GM18861 (cell line): ENCODE results near the gene FTO.

ENCODE experiments used
- ATAC-seq: cut with Tn5 transposase; IDR thresholded peaks from one replicate; pipeline ENCODE4 v1.9.1; 2021; ENCODE audit not compliant: unreplicated experiment

The FTO gene

DNA sequence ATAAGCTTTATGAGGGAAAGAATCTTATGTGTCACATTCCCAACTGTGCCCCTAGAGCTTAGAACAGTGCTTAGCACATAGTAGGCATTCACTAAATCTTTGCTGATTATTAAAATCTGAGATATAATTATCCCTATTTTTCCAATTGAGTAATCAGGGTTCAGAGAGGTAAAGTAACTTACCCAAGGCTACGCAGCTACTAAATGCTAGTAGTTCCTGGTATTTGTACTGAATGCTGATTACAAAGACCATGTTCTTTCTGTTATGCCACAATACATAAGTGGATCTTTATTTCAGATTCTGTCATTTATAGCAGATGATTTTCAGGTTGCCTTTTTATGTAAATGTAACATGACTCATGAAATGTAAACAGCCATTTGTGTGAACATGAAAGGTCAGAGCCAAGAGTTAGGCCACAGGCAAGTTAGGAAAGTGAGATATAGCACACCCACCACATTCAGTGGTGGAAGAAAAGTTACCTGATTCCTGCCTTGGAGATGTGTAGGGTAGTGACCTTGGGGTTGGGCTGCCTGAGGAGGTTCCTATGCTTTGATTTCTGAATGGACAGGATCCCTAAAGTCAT lies 77.2 kb downstream of the FTO start:
- no peak for ATAC-seq

DNA sequence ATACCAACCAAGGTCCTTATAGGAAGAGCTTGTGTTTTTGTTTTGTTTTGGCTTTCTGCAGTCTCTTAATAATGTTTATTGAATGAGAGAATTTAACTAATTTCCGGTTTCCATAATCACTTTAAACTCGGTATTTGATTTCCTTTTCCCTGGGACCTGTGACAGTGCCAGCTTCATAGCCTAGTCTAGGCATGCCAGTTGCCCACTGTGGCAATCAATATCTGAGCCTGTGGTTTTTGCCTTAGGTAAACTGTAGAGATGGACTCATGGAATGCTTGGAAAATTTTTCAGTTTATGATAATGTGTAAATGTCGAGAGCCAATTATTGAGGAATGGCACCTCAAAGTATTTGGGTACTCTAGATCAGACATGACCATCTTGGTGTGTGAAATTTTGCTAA lies 78.2 kb downstream of the FTO start:
- ATAC-seq: no peak

DNA sequence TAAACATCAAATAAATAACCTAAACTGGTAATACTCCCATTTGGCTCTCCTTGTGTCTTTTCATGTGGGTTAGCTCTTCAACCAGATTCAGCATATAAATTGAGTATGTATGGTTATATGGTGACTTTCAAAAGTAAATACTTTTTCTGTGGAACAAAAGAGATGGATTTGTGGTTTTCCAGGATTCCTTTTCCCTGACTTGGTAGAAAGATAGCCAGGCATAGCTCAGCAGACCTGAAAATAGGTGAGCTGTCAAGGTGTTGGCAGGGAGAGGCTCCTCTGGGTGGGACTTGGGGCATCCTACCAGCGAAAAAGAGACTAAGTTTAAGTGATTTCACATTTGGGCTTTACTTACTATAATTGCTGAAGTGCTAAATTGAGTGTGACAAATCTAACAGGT lies 80.3 kb downstream of the FTO start:
- no peak for ATAC-seq

DNA sequence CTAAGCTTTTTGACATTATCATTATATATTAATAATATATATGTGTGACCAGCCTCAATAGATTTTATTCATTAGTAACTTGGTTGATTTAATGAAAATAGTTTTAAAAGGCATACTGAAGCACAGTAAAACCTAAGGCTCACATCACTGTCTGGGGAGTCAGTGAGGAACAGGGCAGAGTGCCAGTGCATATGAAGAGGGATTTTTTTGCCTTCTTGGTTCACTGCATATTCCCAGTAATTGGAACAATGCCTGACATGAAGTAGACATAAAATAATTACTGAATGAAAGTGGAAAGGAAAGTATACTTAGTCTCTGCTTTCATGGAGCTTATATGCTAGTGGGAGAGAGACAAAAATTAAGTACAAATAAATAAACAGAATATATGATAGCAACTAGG lies 81.1 kb downstream of the FTO start:
- ATAC-seq: no peak

DNA sequence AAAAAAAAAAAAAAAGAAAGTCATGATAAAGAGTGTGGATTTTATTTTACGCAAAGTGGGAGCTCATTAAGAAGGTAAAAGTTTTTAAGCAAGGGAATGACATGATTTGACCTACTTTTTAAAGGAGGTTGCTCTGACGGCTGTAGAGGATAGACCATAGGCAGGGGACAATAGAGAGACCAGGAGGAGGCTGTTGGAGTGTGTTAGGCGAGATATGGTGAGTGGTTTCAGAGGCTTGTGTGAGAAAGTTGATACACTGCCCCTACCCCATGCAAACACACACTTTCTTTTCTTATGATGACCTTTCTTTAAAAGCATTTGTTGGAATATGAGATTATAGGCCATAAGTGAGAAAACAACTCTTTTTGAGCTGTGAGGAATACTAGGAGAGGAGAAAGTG lies 82.0 kb downstream of the FTO start:
- ATAC-seq: no peak

DNA sequence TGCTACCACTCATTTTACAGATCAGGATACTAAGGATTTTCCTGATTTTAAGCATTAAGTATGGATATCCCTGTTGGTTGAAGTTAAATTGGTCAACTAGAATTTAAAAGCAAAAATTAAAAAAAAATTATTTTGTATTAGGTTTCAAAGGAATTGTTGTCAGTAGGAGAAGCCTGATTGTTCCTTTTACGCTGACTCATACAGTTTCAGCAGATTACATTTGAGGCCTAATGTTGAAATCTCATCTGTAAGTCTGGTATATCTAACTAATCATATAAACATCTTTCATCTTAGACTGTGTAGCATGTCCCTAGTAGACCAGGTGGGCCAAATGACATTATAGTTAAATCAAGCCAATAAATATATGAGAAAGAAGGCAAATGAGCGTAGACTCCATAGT lies 83.5 kb downstream of the FTO start:
- no peak for ATAC-seq

DNA sequence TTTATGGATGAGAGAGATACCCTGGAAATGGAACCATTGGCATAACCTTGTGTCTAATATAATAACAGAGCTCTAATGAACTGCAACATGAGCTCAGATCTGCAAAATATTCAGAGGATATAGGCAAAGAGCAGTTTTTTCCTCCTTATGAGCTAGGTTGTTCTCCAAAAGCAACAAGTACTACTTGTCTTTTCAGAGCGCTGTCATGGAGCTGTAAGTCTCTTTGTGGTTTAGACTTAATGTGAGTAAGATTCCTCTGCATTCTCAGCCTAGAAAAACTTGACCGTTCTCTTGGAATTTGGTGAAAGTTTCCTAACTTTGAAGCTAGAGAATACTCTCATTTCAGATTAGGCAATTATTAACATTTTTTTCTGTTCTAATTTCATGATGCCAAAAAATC lies 85.2 kb downstream of the FTO start:
- ATAC-seq: no peak

DNA sequence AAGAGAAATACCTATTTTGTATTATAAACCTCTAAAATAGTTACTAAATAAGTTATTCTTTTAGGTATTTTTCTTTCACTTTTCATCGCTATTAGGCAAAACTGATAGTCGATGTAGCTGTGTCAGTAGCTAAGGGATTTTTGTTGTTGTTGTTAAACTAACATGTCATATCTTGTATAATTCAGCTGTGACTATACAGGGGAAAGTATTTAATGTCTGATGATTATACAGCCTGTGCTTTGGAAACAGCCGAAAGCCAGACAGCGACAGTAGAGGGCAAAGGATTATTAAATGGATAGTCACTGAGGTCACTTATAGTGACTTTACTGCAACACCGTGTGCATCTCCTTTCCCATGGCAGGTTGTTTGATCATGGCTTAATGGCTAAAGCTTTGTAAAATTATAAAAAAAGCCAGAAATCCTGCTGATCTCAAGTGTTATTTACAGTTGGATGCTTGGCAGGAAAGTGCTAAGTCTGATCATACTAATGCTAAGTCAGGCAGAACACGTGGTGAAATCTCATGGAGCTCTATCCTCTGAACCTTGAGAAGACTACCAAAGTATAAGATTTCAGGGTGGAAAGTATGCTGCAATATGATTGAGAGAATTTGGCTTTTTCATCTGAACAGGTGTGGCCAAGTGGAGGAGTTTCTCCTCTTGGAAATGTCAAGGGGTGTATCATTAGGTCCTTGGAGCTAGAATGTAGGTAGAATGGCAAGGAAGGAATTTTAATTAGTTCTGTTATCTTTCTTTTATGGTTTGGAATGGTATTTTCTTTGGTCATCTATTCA lies 88.4 kb downstream of the FTO start:
- no peak for ATAC-seq

DNA sequence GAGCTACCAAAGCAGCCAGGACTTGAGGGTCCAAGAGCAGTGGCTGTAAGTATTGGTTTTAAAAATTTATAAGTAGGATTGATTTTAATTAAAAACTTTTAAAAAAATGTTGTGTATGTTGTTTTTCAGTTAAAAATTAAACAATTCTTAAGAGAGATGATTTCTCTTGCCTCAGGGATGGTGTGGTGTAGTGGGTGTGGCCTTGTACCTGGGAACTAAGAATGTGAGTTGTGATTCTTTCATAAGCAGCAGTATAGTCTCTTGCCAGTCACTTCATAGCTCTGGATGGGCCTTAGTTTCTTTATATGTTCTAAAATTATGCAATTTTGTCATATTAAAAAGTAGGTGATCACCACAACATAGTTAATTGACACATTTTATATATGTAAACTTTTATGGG lies 99.5 kb downstream of the FTO start:
- ATAC-seq: no peak

DNA sequence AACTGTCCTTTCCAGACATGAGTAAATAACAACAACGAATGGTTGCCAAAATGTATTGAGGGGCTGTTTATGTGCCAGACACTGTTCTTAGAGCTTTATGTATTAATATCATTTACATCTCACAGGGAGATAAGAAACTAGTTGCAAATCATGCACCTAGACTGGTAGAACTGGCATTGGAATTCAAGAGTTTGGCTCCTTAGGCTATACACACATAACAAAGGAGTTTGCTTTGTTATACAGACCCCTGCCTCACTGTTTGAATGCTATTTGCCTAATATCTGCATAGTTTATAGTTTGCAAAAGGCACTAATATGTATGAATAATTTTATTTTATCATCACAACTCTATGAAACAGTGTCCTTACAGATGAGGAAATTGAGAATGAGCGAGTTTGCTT lies 100.0 kb downstream of the FTO start:
- no peak for ATAC-seq

DNA sequence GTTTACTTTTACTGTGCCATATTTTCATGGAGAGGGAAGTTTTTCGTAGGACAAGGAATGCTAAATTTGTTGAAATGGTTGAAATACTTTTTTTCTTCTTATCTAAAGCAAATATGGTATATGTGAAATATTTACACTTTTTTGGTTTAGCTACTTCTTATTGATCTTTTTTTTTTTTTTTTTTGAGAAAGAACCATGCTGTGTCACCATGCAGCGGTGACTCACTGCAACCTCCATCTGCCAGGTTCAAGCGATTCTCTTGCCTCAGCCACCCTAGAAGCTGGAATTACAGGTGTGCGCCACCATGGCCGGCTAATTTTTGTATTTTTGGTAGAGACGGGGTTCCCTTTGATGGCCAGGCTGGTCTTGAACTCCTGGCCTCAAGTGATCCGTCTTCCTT lies 100.5 kb downstream of the FTO start:
- no peak for ATAC-seq

DNA sequence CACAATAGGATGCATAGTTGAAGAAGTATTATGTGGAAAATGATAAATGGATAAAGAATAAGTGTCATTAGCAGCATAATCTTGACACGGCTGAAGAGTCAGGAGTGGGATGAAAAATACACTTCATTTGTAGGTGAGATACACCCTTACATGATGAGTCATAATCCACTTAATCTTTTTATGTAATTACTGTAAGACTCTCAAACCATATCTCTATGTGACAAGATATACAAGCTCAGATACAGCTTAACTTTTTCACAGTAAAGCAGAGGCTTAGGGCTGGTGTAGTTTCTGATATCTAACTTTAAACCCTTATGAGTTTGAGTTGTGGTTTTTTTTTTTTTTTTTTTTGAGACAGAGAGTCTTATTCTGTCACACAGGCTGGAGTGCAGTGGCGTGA lies 101.2 kb downstream of the FTO start:
- no peak for ATAC-seq

DNA sequence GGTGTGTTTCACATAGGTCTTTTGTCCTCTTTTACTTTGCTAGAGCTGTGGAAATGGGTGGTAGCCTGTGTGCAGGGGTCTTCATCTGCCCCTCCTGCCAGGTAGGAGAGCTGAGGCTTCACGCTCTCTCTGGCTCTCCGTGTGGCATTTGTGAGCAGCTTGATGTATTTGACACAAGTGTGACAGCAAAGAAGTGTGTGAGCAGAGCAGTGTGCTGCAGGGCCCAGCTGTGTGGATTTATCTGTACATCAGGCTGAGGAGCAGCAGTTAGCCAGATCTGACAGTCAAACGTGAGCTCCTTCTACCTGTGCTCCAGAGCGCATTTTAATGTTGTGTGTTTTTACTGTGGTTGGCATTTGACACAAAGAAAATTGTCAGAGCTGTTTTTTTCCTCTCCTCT lies 101.8 kb downstream of the FTO start:
- no peak for ATAC-seq

DNA sequence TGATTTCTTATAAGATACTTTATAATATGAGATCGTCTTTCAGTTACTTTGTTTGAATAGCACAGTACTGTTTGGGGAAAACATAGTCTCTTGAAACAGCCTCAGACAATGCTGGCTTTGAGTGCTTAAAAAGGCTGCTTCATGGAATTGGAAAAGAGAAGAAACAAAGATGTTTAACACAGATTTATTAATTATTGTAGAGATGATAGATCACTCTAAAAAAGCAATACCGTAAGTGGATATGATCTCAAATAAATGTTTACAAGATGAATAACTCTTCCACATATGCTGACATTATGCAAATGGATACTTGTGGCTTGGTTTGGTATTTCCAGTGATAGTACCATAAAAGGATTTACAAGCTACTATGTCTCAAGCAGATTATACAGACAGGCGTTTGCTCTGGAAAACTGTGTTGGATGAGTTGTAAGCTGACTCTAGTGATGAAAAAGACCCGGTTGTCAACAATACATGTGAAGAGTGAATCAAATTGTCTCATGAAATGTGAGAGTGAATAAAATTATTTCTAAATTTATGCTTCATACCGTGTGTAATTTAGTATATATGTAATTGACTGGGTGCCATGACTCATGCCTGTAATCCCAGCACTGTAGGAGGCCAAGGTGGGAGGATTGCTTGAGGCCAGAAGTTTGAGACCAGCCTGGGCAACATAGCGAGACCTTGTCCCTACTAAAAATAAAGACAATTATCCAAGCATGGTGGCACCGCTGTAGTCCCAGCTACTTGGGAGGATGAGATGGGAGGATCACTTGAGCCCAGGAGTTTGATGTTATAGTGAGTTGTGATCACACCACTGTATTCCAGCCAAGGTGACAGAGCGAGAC lies 105.4 kb downstream of the FTO start:
- ATAC-seq: no peak

DNA sequence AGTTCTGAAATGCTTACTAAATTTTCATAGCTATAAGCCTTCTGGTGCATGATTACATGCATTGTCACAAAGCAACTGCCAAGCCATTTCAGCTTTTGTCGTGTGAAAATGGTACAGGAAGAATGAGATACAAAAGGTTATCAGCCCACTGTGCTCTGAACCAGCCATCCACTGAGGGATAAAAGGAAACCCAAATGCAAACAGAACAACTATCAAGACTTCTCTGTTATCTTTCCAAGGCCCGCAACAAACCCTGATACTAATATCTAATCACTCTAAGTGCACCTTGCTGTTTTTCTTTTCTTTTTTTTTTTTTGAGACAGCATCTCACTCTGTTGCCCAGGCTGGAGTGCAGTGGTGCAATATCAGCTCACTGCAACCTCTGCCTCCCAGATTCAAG lies 109.0 kb downstream of the FTO start:
- no peak for ATAC-seq

DNA sequence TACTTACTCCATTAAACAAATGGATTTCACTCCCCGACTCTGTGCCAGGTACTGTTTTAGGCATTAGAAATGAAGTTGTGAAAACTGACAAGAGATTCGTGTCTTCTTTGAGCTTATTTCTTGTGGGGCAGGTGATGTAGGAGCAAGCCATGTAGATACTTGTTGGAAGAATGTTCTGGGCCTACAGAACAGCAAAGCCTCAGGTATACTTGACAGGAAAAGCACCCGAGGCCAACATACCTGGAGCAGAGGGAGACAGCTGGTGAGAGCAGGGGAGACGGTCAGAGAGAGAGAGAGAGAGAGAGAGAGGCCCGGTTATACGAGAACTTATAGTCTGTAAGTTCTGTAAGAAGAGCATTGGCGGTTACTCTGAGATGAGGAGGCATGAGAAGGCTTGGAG lies 110.8 kb downstream of the FTO start:
- ATAC-seq: no peak

DNA sequence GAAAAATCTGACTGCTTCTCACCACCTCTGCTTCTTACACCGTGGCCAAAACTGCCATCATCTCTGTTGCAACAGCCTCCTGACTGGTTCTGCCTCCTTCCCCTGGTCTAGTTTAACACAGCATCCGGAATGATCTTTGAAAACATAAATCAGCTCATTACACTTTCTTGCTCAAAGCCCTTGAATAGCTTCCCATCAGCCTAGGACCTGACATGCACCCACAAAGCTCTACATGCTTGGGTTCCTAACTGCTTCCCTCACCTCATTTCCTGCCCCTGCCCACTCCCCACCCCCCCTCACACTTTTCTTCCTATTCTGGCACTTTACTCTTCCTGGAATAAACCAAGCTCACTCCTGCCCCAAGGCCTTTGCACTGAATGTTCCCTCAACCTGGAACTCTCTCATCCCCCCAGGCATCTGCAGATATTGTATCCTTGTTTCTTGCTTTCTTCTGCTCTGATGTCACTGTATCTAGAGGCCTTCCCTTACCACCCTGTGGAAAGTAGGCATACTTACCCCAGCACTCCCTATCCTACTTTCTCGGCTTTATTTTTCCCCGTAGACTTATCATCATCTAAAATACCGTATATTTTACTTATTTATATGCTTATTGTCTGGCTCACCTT lies 112.4 kb downstream of the FTO start:
- ATAC-seq: no peak

DNA sequence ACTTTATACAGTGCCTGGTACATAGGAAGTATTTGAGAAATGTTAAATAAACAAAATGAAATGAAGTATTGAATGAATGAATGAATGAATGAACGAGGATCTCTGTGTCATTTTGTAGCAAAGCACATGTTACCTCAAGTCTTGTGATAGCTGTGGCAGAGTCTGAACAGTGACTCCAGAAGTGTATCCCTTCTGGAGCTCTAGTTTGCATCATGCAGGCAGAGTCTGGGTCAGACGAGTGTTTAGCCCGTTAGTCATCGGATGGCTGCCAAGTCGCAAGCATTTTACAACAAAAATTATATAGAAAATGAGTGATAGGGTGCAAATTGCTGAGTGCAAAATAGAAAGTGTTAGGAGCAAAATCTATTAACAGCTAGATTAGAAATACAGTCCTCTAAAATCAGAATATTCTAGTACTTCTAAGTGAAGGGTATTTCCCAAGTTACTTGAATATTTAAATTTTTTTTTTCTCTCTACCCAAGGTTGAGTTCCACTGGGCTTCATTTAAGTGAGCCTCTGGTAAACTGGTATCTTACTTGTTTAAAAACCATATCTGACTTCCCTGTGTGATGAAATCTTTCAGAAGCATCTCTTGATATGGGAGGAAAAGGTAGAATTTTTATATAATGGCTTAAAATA lies 113.3 kb downstream of the FTO start:
- ATAC-seq: no peak

DNA sequence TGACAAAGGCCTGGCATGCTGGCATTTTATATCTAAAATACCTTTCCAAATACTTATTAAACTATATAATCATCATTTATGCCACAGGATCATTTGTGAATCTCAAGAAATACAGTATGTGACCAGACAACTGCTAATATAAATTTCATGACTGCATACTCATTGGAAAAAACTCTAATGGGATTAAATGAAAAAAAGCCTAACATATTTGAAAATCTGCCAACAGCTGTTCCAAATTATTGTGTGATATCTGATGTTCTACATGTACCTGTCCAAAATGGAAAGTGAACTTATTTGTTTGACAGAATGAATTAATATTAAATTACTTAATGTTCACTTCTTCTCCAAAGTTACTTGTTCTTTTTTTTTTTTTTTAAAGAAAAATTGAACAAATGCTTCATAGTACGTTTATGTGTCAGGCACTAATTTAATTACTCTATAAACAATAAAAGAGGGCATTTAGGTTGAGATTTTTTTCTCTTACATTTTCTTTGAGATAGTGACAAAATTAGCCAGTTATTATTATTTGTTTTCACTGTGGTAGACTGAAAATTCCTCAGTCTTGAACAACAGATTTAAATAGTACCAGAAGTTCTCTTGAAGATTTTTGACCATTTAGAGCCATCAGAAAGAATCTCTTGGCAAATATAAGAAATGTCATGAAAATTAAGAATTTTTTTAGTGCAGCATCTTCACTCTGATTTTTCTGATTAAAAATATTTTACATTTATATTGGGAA lies 114.0 kb downstream of the FTO start:
- ATAC-seq: no peak

DNA sequence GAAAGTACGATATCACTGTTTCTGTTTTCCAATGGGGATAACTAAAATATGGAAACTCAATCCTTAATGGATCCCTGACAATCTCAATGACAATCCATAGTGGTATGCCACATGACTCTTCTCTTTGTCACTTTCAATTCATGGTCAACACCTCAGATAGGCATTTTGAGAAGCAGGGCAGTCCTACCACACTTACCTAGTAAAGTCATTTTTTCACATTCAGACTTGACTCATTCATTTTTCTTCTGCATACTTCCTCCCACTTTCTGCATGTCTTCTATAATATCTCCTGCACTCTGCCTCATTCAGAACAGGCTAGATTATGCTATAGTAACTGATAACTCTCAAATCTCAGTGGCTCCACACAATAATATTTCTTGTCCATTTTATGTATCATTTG lies 117.5 kb downstream of the FTO start:
- ATAC-seq: no peak
